Posterior cingulate gyrus (tissue), 11 donors: ENCODE data around the gene VPS13D.

Experiments
- DNase-seq, 10 donors: peaks; one replicate each; pipeline versions ENCODE4 v3.0.0 to v3.0.0-alpha.2; 2020 to 2021; ENCODE audit warnings: mixed read lengths in 3 of 10
- intact Hi-C: fragments of 100-400 bp; cut with DNase I; formaldehyde crosslinking; loops from one replicate; pipeline ENCODE4 v1.15.1; 2023

The VPS13D gene

DNA sequence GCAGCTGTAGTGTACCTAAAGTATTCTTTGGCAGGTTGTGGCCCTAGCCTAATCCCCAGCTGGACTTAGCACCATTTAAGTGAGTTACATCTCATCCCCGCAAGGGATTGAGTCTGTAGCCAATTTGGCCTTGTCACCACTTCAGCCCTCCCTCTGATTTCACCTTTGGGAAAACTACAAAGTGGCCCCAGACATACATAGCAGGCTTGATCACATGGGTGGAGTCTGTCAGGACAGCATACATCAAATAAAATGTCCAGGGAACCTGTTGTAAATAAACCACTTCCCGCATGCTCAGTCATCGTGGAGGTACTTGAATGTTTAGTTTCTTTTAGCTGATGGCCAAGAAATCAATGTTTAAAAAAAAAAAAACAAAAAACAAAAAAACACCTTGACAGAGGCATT lies 245.7 kb downstream of the VPS13D start:
- intact Hi-C loops = no loop called here

DNA sequence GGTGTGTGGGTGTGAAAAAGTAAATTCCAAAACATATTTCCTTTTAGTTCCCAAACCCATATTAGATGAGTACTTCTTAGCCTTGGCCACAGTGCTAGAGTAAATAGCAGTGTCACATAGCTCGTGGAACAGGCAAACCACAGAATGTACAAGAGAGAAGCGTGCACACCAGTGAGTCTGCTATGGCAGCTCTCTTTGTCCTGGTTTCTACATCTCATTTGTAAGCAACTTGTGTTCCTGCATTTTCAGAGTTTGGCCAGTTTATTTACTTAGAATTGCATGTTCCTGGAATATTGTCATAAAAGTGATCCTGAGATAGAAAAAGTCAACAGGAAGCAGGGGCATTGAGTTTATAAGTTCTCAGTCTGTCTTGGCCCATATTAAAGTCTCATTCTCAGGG lies 246.1 kb downstream of the VPS13D start:
- intact Hi-C loops = no loop called here
- DNase-seq = no peak

More for the DNA sequence above, 245.7 kb downstream of the VPS13D start:
- DNase-seq = no peak

DNA sequence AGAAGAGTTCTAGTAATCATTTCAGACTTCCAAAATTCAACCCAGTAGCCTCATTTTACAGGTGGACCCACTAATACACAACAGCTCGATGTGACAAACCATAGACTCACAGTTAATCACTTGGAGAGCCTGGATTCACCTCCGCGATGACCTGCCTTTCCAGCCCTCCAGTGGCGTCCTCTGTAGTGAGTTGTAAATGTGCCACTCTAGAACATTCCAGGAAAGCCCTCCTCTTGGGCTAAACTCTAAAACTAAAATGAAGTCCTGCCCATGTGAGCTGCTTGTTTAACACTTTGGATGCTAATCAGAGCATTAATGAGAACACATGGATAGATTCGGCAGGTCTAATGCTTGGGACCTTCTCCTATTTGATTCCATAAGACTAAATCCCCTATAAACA lies 247.5 kb downstream of the VPS13D start:
- intact Hi-C loops = no loop called here

GRCh38 chr1:12477936-12478611 lies 248.2 kb downstream of the VPS13D start:
- intact Hi-C loops = no loop called here
- peak in 5 of 10 donors; percentile 8 to 82 (median 21) for DNase-seq

More for the DNA sequence above, 247.5 kb downstream of the VPS13D start:
- DNase-seq = no peak

DNA sequence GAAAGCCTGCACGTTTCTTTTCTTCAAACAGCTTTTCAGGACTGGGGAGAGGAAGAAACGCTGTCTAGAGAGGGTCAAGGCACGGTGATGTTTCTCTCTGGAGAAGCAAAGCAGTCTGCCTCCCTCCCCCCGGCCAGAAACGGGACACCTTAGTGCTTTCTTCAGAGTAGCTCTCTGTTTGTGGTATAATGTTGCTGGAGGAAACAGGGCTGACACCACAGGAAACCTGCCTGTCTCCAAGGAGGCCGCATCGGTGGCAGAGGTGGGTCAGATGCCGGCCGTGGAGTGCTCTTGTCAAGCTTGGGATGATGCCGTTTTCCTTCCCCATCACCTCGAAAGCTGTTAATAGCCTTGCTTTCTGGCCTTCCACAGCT lies 248.8 kb downstream of the VPS13D start:
- DNase-seq = no peak
- intact Hi-C loops = no loop called here

GRCh38 chr1:12479311-12479710 lies 249.5 kb downstream of the VPS13D start:
- no peak for DNase-seq
- intact Hi-C loops = no loop called here

DNA sequence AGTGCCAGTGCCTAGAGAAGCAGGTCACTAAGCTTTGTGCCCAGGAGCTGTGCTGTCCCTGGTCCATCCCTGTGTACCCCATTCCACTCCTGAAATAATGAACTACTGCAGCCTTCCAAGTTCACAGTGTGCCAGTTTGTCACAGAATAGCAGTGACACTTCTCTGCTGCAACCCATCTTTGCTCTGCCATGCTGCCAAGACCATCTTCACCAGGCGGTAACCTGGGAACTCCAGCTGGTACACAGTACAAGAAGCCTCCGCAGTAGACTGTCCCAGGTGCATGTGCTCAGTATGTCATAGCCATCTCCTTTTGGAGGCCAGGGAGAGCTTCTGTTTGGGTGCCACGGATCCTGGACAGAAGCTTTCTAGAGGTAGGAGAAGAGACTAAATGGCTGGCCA lies 250.2 kb downstream of the VPS13D start:
- DNase-seq = no peak
- intact Hi-C loops = no loop called here

DNA sequence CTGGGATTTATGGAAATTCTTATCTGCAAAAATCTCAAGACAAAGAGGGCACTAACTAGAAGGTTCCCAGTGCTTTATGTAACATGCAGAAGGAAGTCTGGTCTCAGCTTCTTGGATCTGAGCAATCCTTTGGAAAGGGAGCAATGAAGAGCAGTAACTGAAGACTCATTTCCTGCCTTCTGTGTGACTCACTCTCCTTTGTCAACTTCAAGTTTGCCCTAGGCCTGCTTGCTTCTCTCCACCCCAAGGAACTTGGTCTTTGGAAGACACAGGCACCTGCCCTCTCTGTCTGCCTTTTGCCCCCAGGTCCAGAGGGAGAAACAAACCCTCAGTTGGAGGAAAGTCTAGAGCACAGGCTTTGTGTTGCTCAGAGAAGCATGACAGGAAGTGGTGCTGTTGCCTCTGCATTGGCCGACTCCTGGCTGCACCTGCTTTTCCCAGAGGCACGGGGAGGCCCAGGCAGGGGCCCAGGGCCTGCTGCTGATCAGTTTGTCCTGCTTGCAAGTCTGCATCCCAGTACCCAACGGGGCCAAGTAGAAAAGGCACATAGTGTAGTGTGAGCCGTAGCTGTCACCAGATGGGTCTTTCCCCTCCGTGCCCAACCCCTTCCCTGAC lies 251.0 kb downstream of the VPS13D start:
- intact Hi-C loops = no loop called here
- DNase-seq = no peak

DNA sequence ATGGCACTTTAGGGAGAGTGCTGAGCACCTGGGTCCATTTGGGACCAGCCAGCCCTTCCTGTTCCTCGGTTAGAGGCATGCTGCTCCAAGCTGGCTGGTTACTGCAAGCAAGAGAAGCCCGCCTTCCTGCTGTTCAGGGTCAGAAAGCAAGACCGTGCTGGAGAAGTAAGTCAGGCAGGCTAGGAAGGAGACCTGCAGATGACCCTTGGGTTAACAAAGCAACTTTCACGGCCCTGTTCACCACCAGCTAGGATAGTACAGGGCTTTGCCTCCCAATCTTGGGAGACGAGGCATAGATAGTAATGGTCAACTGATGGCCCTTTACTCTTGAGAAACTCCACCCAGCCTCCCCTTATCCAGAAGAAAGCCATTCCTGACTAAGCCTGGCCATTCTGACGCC lies 252.1 kb downstream of the VPS13D start:
- no peak for DNase-seq
- intact Hi-C loops = no loop called here

- intact Hi-C loops = no loop called here
- DNase-seq = no peak
Observed at GRCh38 chr1:12482988-12483387, 253.2 kb downstream of the VPS13D start.

DNA sequence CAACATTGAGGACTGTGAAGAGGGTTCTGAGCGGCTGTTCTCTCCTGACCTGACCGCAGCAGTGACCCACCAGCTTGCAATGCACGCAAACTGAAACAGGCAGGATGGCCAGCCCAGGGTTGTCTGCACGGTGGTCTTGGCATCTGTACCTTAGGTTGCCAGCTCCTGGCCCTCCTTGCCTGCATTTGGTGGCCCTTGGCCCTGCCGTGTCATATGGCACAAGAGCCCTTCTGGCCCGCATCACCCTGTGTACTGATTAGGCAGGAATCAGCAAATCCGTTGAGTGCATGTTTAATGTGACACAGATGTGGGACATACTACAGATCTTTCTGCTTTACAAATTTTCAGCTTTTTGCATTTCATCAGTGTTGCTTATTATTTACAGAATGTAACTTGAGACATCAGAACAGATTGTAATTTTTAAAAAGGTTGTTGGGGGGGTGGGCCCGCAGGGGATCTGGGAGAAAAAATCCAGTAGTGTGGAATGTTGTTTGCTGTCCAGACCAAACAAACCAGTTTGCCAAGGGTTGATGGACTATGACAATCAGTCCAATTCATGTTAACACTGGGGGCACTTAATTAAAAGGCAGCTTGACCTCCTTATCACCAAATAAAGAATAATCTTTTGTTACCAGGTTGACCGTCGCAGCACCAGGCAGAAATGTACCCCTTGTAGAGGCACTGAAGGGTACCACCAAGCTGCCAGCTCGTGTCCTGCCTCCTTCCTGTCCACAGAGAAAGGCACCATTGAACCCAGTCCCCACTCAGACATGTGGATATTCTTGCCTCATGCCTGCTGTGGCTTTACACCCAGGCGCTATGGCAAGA lies 255.6 kb downstream of the VPS13D start:
- intact Hi-C loops = no loop called here

GRCh38 chr1:12486059-12486341 lies 256.2 kb downstream of the VPS13D start:
- no peak for DNase-seq
- intact Hi-C loops = no loop called here

More for the DNA sequence above, 255.6 kb downstream of the VPS13D start:
- DNase-seq = no peak

DNA sequence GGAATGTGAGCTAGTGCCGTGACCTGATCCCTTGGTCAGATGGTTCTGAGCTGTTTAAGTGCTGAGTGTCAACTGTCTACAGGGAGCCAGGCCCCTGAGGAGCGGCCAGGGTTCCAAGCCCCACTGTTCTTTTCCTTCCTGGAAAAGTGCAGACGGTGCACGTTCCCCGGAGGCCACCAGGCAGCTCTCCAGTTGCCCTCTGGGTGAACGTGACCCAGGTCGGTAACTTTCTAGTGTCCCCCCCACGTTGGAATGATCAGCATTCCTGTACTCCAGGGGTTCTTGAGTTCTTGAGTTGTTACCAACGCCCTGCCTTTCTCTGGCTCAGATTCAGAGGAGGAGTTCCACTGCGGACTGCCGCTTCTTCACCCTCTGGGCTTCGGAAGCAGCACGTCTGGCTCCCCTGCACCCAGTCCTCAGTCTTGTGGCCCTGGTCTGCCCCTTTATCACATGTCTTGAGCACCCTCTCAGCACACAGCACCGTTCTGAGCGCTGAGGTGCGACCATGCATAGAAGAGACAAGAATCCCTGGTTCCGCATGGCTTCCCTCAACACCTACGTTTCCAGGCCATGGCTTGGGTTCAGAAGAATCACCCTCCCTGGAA lies 256.7 kb downstream of the VPS13D start:
- DNase-seq = no peak
- intact Hi-C loops = no loop called here

DNA sequence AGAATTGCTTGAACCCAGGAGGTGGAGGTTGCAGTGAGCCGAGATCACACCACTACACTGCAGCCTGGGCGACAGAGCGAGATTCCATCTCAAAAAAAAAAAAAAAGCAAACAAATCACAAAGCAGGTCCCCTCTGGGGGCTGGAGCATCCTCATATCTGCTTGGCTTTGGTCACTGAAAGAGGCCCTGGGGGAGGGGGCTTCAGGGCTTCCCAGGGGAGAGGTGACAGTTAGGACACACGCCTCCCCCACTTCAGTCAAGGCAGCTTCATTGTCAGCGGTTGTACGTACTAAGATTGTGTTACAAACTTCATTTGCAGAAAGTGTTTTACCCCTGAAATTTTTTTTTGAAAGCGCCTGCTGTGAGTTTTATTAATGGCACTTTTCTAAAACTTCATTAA lies 257.7 kb downstream of the VPS13D start:
- DNase-seq = no peak
- intact Hi-C loops = no loop called here

DNA sequence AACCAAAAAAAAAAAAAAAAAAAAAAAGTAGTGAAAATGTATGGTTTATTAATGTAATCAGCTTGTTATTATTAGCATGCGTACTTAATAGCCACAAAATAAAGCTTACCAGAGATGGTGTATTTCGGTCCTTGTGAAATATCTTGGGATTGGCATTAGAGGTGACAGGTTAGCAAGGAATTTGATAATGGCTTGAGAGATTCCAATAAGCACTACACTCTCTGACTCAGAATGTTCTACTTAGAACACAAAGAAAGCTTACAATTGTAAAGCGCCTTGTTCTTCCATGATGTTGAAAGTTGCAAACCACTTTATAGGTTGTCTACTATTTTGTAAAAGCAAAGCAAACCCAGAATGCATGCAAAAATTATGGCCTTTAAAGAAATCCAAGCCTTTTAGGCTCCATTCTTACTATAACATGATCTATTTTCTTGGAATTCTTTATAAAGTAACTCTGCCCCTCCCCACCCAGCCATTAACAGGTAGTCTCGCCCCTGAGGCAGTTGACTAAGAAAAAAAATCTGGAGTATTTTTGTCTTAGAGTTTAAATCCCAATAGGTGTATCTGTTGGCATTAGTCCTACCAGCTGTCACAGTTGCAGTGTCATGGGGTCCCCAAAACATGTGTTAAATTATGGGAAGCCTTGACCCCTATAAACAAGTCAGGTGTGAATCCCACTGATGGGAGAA lies 259.0 kb downstream of the VPS13D start:
- no peak for DNase-seq
- intact Hi-C loops = no loop called here

- DNase-seq = no peak
- intact Hi-C loops = no loop called here
Observed at GRCh38 chr1:12490532-12491142, 260.8 kb downstream of the VPS13D start.

- intact Hi-C loops = no loop called here
- DNase-seq = no peak
Observed at GRCh38 chr1:12491656-12492055, 261.8 kb downstream of the VPS13D start.

DNA sequence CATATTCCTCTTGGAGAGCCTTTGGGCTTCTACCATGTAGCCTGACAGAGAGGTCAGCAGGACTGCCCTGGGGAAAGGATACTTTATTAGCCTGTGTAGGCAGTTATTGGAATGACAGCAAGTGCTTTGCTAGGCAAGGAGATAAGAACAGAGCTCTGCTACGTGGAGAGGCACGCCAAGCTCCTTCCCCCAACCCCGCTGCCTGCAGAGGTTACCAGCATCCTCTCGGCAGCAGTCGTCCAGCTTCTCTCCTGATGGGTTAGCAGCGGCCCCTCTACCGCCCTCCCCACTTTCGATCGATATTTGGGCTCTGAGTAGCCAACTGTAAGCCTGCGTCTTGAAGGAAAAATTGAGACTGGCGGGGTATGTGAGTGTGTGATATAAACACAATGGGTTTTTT lies 265.9 kb downstream of the VPS13D start:
- intact Hi-C loops = no loop called here
- DNase-seq = no peak

- intact Hi-C loops = no loop called here
- DNase-seq = no peak
Observed at GRCh38 chr1:12496154-12496961, 266.5 kb downstream of the VPS13D start.
